Stimulated activated naive CD4-positive, alpha-beta T cell treated with Interleukin-2 at 50 U/mL for 16 hours (primary cell): ENCODE data around the gene PML.
"Not testable (repeated sequence)": the region's sequence is repeated elsewhere in the genome, so short reads cannot be mapped to it uniquely, and the experiment has no call there.

ENCODE experiments used
- DNase-seq: peaks from one replicate; lab custom pipeline; 2025; lab: John Stamatoyannopoulos, UW

The PML gene

DNA sequence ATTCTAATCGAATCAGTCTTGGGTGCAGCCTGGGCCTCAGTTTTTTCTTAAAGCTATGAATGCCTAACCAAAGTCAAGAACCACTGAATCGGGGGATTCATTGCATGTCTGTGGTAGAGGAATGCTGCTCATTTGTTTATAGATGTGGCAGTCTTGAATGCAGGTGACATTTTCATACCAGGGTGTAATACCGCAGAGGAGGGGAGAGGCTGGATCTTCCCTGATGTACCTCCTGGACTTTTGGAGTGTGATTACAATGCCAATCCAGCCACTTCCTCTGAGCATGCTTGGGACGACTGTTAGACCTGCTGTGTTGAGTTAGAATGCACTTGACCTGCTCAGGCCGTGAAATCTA, 45.1 kb downstream of the PML start:
- DNase-seq: no peak

DNA sequence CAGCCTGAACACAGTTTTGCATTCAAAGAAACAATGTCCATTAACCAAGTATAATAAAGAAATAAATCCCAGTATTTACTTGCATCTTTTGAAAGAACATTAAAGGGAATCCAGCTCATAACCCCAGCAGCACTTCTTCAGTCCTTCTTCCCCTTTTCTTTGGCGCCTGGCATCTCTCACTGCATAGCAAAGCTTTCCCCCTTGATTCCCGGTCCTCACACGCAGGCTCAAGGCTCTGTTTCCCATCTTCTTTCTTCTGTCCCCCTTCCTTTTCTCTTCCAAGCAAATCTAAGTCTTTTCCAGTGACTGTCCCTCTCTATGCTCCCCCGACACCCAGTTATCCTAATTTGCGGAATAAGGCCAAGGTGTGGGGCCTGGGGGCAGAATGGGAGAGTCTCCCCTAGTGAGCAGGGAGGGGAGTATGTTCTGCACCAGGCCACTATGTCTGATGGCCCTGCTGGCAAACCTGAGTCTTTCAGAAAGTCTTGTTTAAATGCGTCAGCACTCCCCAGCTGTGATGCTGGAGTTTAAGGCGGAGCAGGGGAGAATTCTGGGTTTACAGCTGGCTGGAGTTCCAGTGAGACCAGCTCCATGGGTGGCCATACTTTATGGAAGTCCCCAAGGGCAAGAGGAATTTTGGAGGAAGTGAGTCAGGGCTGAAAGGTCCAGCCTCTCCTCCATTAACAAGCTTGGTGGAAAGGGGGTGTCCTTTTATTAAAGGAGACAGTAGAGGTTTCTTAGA, 45.8 kb downstream of the PML start:
- no peak for DNase-seq

DNA sequence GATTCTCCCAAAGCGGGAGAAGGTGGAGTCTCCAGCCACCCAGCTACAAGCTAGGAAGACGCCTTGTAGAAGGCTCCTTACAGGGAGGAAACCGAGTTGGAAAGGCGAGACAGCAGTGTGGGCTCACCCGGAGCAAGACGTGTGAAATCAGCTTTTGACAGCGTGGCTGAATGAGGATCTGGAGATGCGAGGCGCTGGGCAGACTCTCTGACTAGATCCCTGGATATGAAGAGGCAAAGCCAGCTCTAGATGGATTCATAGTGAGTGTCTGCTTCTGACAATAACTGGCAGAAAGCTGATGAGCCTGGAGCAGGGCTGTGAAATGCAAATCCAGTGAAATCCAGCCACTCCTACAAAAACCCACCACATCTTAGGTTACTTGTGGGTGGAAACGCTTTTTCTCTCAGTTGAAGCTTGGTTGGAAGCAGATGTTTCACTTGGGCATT, 46.8 kb downstream of the PML start:
- no peak for DNase-seq

DNA sequence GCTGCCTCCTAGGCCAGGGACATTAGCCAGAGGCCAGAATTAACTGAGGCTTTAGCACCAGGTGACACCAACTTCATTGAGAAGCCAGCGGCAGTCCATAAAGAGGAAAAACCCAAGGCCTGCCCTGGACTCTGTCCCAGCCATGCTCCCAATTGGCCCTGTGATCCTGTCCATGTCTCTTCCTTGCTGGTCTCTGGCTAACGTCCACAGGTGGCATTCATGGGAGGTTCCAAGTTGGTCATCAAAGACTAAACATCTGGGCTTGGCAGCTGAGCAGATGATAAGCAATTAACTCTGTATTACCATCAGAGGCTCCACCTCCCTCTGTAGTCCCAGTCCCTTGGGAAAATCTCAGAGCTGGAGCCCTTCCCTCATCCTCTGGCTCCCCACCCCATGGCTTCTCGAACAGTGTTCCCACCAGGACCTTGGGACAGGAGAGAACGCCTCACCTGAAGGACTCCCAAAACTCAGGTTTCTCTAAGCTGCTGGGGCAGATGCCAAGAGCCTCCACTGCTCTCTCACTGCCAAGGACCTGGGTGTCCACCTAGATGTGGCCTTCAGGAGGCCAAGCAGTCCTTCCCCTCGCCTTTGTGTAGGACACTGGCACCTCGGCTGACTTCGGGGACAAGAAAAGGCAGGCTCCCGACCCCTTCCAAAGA, 47.4 kb downstream of the PML start:
- DNase-seq: no peak

DNA sequence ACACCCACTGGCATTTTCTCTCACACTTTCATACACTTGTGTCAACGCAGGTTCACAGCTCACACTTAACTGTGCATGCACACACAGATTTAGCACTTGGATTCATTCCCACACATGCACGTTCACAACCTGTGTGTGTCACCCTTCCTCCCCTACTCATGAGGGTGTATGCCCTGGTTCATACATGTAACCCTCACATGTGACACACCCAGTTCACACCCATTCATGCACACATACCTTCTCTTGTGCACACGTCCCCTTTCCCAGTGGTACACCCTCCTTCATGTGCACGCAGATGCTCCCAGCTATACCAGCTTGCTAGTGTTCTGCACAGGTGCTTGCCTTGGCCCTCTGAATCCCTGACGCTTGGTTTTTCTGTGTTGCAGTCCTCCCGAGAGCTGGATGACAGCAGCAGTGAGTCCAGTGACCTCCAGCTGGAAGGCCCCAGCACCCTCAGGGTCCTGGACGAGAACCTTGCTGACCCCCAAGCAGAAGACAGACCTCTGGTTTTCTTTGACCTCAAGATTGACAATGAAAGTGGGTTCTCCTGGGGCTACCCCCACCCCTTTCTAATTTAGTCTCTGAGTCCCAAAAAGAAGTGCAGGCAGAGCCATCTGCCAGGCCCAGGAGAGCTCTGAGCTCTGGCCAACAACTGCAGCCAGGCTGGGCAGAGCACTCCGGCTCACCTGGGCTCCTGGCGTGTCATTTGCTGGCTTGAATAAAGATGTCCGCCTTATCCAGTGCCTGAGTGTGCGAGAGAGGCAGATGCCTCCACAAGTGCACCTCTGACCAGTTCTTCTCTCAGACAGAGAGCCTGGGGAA, 48.3 kb downstream of the PML start:
- no peak for DNase-seq

DNA sequence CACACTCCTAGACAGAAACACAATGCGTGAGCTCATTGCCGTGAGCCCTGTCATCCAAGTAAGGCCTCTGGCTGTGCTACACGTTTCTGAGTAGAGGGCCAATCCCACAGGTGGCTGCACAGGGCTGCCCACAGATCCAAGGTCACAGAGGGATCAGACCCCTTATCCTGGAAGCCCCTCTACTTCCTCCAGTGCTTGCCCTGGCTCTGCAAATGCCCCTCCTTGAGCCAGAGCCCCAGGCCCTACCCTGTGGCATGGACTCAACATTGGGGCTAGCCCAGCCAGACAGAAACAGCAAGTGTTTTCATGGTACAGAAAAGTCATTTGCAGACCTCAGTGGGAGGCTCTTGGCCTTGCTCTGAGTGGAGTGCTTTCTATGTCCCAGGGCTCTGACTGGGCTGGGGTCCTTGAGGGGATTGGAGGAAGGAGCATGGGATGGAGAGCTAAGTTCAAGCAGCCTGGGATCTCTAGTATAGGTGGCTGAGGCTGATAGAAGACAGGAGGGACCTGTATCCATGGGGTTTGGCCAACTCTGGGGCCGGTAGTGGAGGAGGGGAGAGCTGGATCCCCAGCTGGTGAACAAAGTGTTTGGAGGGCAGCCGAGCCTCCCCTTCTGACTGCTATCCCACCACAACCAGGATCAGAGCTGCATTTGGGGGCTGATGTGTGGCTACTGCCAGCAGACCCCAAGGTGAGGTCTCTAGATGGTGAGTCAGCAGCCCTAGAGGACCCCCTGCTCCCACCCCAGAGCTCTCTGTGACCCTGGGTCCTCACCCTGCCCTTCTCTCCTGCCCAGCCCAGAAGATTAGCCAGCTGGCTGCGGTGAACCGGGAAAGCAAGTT, 49.1 kb downstream of the PML start:
- DNase-seq: no peak

DNA sequence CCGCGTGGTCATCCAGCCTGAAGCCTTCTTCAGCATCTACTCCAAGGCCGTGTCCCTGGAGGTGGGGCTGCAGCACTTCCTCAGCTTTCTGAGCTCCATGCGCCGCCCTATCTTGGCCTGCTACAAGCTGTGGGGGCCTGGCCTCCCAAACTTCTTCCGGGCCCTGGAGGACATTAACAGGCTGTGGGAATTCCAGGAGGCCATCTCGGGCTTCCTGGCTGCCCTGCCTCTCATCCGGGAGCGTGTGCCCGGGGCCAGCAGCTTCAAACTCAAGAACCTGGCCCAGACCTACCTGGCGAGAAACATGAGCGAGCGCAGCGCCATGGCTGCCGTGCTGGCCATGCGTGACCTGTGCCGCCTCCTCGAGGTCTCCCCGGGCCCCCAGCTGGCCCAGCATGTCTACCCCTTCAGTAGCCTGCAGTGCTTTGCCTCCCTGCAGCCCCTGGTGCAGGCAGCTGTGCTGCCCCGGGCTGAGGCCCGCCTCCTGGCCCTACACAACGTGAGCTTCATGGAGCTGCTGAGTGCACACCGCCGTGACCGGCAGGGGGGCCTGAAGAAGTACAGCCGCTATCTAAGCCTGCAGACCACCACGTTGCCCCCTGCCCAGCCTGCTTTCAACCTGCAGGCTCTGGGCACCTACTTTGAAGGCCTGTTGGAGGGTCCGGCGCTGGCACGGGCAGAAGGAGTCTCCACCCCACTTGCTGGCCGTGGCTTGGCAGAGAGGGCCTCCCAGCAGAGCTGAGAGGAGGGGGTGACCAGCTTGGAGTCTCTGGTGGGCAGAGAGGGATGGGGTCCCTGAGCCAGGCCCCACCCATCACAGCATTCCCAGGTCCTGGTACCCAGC, 50.0 kb downstream of the PML start:
- DNase-seq: no peak

DNA sequence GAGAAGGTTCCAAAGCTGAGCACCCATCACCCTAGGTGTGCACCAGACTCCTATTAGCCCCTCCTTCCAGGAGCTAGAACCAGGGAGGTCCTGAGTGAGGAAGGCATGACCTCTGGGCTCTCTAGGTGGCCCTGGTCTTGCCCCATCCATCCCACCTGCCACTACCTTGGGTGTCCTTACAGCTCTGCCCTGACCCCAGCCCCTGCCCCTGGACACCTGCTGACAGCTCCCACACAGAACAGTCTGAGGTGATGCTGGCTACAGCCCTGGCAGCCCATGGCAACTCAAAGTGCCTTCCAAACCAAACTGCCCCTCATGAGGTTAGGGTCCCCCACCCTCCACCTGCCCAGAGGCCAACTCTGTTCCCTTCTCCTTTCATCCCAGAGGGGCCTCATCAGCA, 50.7 kb downstream of the PML start:
- DNase-seq: no peak

DNA sequence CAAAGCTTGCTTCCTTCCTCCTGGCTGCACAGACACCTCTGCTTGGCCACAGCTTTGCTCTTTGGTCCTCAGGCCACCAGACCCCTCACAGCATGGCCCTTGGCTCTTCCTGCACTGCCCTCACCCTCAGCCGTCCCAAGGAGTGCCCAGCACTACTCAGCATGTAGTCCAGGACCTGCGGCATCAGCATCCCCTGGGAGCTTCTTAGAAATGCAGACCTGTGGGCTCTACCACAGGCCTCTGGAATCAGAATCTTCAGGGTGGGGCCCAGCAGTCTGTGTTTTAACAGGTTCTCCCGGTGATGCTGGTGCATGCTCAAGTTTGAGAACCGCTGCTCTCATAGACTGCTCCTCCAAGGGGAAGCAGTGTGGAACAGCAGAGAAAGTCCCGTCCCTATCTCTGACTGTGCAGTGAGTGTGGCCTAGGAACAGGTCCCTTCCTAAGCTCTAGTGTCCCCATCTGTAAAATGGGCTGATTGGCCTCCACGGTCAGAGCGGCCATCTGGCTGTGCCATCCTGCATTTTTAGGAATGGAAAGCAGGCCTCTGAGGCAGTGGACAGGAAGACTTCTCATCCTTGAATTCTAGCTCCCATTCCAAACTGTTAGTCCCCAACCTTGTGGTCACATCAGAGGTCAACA, 51.2 kb downstream of the PML start:
- DNase-seq: no peak

DNA sequence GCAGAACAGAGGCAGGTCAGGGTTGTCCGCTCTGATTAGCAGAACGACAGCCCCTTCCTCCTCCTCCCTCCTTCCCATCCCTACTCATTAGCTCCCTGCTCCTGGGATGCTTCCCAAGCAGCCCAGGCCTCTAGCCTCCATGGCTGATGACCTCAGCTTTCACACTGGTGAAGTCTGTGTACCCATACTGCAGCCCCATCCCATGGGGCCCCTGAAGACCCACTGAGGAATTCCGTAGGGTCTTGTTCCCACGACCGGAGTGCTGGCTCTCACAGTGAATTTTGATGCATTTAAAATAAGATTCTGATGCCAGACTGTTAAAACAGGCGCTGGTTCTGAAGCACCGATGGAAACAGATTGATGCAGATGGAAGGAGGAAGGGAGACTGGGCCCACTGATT, 51.8 kb downstream of the PML start:
- DNase-seq: no peak

DNA sequence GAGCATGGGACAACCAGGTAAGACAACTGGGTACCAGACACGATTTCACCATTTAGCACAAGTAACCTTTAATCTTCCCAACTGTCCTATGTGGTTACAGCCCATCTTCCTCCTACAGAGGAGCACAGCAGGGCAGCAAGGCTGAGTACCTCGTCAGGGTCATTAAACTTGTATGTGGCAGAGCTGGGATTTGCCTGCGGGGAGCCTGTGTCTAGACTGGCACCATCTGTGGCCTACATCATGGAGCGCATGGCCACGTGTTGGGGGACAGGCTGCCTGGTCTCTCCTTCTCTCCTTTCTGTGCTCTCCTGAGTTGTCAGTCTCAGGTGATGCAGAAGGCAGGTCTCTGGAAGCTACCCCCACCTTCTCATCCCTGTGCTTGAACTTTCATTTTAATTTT, 55.6 kb downstream of the PML start:
- no peak for DNase-seq

DNA sequence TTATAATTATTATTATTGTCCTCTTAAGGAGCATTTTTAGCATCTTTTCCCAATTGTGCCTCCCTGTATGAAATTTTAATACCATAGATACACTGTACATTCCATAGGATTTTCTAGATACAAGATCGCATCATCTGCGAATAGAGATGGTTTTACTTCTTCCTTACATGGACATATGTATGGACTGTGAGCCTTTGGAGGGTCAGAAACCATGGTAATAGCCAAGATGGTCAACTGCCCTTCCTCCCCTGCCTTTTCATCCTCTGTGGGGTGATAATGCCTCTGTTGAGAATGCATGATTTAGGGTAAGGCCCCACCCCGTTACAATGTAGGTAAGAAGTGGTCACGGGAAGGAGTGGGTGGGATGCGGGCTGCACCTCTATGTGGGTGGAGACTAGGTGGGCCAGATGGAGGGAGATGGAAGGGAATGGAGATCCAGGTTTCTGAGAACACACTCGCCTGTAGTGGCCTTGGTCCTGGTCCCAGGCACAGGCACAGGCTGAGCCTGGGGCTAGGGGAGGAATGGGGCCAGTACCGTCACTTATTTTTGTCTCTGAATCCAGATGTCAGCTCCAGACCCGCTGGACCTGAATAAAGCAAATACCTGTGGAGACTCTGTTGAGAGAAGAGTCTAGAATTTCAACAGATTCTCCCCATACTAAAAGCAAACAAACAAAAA, 56.2 kb downstream of the PML start:
- no peak for DNase-seq

DNA sequence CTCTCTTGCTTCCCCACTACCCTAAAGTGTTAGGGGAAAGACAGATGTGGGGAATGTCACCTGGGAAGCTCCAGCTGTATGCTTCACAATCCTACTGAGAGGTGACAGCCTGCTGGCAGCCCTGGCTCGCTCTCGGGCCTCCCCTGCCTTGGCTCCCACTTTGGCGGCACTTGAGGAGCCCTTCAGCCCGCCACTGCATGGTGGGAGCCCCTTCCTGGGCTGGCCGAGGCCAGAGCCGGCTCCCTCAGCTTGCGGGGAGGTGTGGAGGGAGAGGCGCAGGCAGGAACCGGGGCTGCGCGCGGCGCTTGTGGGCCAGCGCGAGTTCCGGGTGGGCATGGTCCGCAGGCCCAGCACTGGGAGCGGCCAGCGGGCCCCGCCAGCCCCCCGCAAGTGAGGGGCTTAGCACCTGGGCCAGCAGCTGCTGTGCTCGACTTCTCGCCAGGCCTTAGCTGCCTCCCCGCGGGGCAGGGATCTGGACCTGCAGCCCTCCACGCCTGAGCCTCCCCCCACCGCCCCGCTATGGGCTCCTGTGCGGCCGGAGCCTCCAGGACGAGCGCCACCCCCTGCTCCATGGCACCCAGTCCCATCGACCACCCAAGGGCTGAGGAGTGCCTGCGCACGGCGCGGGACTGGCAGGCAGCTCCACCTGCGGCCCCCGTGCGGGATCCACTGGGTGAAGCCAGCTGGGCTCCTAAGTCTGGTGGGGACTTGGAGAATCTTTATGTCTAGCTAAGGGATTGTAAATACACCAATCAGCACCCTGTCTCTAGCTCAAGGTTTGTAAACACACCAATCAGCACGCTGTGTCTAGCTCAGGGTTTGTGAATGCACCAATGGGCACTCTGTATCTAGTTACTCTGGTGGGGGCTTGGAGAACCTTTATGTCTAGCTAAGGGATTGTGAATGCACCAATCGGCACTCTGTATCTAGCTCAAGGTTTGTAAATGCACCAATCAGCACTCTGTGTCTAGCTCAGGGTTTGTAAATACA, 58.0 kb downstream of the PML start:
- DNase-seq: not testable (repeated sequence)

DNA sequence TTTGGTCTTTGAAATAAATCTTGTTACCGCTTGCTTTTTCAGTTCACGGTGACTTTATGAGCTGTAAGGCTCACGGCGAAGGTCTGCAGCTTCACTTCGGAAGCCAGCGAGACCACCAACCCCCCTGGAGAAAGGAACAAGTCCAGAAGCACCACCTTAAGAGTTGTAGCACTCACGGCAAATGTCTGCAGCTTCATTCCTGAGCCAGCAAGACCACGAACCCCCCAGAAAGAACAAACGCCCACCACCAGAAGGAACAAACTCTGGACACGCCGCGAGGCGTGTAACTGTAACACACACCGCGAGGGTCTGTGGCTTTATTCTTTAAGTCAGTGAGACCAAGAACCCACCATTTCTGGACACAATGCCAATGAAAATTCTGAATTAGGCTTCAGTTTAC, 59.0 kb downstream of the PML start:
- DNase-seq: no peak

DNA sequence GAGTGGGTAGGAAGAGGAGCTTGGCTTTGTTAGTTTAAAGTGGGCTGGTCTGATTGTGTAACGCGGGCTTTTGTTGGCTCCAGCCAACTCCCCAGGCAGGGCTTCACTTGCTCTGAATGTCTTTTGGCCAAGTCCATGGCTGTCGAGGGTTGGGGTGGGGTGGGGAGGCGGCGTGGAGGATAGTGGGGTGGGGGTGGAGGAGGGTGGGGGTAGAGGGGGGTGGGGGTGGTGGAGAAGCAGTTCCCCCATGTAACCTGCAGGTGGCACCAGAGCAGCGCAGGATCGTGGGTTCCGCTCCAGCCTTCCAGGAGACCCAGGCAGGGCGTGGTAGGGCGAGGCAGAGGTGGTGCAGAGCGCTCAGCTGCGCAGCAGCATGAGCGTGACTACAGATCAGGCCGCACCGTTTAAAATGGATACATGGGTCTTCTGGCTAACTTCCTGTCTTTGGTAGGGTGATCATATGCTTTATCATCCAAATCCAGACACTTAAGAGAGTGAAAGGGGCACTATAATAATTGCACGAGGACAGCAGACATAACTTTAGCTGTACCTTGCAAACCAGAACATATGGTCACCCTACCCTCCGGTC, 59.5 kb downstream of the PML start:
- DNase-seq: peak; percentile 65

DNA sequence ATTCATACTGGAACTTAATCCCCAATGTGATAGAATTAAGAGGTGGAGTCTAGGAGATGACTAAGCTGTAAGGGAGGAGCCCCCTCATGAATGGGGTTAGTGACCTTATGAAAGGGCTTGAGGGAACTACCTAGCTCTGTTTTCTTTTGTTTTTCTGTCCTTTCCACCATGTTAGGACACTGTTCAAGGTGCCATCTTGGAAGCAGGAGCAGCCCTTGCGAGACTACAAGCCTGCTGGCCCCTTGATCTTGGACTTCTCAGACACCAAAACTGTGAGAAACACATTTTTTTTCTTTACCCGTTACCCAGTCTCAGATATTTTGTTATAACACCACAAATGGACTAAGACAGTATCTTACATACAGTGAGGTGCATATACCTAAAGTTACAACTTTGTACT, 61.3 kb downstream of the PML start:
- no peak for DNase-seq

DNA sequence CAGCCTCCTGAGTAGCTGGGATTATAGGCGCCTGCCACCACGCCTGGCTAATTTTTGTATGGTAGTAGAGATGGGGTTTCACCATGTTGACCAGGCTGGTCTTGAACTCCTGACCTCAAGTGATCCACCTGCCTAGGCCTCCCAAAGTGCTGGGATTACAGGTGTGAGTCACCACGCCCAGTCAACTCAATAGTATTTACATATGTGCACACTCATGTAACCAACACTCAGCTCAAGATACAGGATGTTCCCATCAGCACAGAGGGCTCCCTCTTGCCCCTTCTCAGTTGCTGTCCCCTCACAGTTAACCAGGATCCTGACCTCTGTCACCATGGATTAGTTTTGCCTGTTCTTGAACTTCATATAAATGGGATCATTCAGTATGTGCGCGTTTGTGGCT, 61.8 kb downstream of the PML start:
- not testable (repeated sequence) for DNase-seq

DNA sequence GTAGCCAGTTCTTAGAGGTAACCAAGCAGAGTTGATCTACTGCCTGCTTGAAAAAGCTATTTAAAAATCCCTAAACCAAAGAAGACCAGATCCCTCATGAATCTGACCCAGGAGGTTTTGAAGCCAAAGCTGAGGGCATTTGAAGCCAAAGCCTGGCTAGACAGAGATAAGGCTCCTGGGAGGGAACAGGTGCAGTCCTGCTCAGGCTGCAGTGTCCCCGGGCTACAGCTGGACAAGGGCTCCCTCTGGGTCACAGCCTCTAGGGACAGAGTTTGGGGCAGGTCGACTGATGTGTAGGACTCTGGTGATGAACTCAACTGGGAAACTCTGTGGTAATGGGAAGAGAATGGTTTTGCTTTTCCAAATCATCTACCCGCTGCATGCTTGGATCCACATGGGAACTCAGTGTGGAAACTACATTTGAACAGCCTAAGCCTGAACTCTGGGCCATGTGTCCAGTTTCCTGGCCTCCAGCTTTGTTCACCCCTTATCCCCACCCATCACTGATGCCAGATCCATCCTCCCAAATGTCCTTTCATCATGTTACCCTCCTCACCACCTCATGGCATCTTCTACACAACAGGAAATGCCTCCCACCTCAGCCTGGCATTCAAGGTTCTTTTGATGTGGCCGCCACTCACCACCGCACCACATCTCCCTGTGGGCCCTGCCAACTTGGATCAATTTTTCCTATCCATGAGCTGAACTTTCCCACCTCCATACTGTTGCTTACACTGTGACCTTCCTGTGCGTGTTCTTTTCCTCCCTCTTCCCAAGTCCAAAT, 64.7 kb downstream of the PML start:
- DNase-seq: not testable (repeated sequence)
